Activated CD8-positive, alpha-beta memory T cell treated with anti-CD3 and anti-CD28 coated beads, Interleukin-2, amount 50 U/mL, for 24 hours (primary cell): Measurements from ENCODE around the gene NCBP3.
"Not testable (repeated sequence)": the region's sequence is repeated elsewhere in the genome, so short reads cannot be mapped to it uniquely, and the experiment has no call there.

Experiments used
- DNase-seq: peaks from one replicate; pipeline ENCODE4 v3.0.0-alpha.2; 2020; ENCODE audit errors: extremely low read depth

The NCBP3 gene

DNA sequence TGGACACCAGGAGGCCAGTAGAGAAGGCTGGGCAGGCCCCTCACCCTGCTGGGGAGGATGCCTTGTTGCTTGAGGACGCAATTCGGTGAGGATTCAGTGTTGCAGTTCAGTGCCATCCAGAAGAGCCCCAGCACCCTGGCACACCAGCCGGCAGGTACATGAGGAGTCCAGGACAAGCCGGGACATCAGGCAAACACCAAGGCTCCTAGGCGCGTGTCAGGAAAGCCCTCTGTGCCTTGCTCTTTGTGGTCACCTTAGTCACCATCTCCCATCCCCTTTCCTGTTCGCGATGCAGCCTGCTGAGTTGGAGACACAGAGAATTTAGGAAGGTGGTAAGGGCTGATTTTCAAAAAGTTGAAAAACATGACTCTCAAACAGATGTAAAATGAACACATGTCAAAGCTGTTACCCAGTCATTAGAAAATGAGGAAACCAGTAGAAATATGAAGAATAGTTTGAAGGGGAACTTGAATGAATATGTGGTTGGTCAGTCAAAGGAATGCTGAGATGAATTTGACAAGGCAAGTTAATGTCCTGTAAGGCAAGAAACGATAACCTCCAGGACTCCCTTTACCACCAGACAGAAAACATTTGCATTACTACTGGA lies 2.3 kb upstream of the NCBP3 start:
- no peak for DNase-seq

DNA sequence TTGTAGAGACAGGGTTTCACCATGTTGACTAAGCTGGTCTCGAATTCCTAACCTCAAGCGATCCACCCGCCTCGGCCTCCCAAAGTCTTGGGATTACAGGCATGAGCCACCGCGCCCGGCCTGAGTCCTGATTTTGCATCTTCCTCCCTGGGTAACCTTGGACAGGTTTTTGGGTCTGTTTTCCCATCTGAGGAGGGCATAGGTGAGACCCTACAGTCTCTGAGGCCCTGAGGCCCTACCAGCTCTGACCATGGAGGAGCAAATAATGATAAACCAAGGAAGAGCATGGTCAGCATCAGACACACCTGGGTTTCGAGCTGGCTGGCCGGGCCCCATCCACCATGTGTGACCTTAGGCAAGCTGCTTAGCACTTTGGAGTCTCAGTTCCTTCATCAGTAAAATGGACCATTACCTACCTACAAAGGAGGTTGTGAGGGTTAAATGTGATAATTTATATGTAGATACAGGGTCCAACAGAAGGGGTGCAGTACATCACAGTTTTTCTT lies 1.2 kb upstream of the NCBP3 start:
- DNase-seq: no peak

GRCh38 chr17:3846437-3847164 lies 555 bp upstream of the NCBP3 start:
- no peak for DNase-seq

- DNase-seq: peak; percentile 21
Measured at GRCh38 chr17:3845291-3845620, 790 bp downstream of the NCBP3 start.

- not testable (repeated sequence) for DNase-seq
Measured at GRCh38 chr17:3844556-3844955, 1.5 kb downstream of the NCBP3 start.

DNA sequence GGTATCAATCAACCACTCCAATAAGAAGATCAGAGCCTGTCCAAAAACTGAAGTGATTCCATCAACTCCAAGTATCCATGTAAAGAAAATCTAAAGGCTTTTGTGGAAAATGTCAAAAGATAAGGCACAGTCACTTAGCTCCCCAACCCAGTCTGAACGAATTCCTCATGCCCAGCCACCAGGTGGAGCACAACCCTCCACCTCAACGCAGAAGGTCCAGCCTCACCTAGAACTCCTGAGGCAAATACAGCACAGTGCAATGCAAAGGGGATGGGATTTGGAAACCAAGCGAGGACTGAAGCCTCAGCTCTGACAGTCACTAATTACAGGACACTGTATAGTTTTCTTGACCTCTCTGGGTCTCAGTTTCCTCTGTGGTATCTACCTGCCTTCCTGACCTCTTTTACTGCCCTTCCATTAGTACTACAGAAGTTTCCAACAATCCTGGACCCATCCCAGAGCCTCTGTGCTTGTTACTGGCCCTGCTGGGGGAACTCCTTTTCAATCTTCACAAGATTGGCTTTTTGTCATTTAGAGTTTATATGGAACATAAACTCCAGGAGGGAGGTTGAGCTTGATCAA lies 2.0 kb downstream of the NCBP3 start:
- DNase-seq: no peak

GRCh38 chr17:3838206-3838605 lies 7.8 kb downstream of the NCBP3 start:
- DNase-seq: no peak

DNA sequence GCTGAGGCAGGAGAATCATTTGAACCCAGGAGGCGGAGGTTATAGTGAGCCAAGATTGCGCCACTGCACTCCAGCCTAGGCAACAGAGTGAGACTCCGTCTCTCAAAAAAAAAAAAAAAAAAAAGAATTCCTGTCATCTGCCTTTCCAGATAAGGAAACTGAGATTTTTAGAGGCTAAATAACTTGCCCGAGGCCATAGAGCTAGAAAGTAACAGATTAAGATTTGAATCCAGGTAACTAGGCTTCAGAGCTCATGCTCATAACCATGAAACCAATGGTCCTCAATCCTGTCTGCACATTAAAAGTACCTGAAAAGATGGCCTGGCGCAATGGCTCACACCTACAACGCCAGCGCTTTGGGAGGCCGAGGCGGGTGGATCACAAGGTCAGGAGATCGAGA lies 9.5 kb downstream of the NCBP3 start:
- DNase-seq: no peak

GRCh38 chr17:3835410-3836229 lies 10.4 kb downstream of the NCBP3 start:
- no peak for DNase-seq

- no peak for DNase-seq
Measured at GRCh38 chr17:3834811-3835210, 11.2 kb downstream of the NCBP3 start.

DNA sequence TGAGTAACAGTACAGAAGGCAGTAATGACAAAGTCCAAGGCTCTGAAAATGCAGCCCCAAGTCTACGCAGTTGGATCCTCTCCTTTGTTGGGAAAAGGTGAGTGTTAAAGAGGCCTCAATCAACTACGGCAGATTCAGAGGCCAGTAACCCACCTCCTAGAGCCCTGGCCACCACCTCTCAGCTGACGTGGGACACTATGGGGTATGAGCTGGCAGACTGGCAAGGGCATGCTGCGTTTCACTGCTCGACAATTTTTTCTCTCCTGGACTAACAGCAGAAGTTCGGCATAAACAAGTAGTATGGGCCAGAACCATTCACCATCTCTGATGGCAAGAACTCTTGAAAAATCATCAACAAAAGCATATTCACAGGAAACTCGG lies 17.2 kb downstream of the NCBP3 start:
- DNase-seq: no peak

- no peak for DNase-seq
Measured at GRCh38 chr17:3828151-3828851, 17.7 kb downstream of the NCBP3 start.

GRCh38 chr17:3827124-3827773 lies 18.8 kb downstream of the NCBP3 start:
- peak; percentile 54 for DNase-seq

DNA sequence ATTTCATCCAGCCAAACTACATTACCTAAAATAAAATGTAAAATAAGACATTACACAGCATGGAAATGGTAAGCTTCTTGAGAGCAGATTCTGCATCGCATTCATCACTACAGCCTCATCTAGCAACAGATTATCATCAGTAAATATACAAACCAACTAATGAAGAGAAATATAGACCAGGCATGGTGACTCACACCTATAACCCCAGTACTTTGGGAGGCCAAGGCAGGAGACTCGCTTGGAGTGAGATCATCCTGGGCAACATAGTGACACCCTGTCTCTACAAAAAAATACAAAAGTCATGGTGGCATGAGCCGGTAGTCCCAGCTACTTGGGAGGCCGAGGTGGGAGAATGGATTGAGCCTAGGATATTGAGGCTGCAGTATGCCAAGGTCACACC lies 19.9 kb downstream of the NCBP3 start:
- DNase-seq: no peak

- no peak for DNase-seq
Measured at GRCh38 chr17:3821101-3821500, 24.9 kb downstream of the NCBP3 start.

GRCh38 chr17:3818786-3819185 lies 27.3 kb downstream of the NCBP3 start:
- DNase-seq: no peak

DNA sequence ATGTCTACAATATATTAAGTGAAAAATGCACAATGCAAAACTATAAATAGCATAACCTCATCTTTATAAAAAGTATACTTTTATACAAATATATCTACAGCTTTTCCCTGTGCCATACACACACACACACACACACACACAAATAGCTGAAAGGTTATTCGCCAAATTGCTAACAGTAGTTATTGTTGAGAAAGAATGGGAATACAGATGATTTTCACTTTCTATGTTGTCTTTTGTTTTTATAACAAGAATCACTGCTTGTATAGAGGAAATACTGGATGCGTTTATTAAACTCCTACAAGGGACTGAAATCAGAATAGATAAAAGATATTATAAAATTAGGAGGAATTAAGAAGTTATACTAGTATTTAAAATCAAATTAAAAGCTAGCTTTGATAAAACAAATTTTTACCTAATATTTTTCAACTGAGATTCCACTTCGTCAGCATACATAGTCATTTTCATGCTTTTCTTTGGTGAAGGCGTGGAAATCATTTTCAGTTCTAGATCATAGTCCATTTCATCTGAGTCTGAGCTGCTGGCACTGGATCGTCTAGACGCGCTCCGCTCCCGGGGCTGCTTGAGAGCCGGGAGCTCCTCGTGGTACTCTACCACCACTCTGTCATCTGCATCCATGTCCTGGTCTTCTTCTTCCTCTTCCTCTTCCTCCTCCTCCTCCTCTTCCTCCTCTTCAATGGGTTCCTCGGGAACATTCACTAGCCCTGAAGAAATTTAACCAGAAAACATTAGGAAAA lies 28.0 kb downstream of the NCBP3 start:
- no peak for DNase-seq

GRCh38 chr17:3815925-3816324 lies 30.1 kb downstream of the NCBP3 start:
- no peak for DNase-seq

DNA sequence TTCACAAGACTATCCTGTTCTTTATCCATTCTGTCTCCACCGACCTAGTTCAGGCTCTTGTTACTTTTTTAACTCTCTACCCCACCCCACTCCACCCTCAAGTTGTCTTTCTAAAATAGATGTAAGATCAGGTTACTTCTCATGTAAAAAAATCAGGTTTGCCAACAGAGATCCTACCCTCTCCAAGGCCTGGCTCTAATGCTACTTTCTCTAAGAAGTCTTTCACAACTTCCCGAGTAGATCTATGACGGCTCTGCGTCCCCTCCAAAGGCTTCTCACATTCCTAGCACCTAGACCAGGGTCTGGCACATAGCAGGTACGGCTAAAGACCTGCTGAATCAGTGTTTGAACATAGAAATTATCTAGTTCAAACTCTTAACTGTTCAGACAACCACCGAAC lies 30.9 kb downstream of the NCBP3 start:
- DNase-seq: no peak

DNA sequence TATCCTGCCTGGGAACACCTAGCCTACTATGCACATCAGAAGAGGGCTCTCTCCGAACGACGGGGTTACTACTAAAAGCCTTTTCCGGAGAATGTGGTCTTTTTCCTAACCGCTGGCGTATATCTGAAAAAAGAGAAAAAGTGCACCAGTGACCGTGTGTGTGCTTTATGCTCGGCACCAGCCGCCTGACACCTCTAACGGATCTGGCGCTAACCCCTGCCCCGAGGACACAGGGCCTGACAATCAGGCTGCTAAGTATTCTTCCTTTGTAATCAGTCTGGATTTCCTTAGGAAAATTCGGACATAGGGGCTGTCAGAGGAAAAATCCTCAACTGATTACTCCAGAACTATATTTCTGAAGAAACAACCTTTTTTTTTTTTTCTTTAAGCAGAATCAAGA lies 31.7 kb downstream of the NCBP3 start:
- no peak for DNase-seq

DNA sequence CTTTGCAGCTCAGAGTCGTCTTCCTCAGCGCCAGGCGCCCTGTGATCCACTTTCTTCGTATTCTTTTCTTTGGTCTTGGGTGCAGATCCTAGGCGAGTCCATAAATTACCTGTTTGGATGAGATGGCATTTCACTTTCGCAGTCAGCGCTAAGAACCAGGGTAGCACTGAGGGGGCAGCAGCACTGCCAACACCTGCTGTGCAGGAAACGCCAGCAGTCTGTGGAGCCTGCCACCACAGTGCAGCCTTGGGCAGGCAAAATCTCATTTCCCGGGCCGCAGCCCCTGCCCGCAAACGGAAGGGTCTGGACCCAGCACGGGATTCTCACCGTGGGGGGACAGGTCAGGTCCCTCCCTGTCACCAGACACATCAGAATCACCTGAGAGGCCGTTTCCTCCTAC lies 32.9 kb downstream of the NCBP3 start:
- no peak for DNase-seq
